Stimulated activated CD8-positive, alpha-beta memory T cell treated with anti-CD3 and anti-CD28 coated beads, Interleukin-12 subunit alpha, Interleukin-12 subunit beta, amount 100 ng/mL, for 24 hours (primary cell): Measurements from ENCODE around the gene BMF.

ENCODE experiments used
- DNase-seq: peaks from one replicate; pipeline ENCODE4 v3.0.0-alpha.2; 2020; ENCODE audit errors: extremely low read depth

Gene BMF

DNA sequence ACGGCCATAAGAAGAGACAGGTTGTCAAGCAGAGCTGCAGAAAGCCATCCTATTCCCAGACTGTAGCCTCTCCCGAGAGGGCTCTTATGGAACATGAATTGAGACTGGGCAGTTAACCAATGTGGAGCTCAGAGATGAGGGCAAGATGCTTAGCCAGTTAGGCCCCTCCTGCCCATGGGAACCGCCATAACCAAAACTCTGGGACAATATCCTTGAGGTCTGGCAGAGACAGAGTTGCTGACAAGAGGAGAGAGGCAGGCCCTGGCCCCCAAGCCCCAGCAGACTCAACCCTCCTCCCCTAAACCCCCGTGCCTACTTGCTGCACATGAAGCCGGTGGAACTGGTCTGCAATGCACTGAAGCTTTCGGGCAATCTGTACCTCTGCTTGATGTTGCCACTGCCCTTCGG lies 4.8 kb downstream of the BMF start:
- no peak for DNase-seq

DNA sequence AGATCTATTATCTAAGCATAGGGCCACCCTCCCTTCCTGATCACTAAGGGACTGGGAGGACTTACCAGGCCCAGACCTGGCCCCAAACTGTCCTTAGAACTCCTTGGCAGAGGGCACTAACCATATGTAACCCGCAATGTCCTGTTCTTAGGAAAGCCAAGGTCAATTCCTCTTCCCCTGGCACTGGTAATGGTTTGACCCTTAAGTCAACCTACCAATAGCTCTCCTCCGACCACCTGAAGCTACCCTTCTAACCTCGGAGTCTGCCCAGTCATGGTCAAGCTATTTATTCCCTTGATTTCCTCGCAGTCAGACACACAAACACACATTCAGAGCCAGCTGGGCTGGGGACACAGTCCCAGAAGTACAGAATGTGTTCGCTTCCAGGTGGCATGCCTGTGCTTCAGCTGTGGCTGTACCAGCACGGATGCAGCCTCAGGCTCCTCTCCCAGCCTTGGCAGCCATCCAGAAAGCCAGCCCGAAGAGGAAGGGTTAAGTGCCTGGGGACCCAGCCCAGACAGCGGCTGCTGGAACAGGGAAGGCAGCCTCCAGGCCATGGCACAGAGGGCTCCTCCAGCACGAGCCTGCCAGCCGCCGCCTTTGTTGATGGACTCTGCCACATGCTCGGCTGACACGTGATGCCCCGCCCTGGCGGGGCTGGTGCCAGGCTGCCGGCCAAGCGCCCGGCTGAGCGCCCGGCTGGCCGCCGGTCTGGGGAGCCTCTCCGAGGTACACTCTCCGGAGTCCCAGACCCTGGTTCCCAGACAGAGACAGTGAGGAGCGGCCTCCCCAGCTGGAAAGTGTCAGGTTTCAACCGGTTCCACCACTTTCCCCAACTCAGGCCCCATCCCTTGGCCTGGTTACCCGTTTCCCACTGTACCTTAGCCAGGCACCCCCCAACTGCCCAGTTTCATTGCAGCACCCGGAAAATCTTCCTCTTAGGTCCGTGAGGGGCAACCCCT lies 5.5 kb downstream of the BMF start:
- DNase-seq, result no peak

DNA sequence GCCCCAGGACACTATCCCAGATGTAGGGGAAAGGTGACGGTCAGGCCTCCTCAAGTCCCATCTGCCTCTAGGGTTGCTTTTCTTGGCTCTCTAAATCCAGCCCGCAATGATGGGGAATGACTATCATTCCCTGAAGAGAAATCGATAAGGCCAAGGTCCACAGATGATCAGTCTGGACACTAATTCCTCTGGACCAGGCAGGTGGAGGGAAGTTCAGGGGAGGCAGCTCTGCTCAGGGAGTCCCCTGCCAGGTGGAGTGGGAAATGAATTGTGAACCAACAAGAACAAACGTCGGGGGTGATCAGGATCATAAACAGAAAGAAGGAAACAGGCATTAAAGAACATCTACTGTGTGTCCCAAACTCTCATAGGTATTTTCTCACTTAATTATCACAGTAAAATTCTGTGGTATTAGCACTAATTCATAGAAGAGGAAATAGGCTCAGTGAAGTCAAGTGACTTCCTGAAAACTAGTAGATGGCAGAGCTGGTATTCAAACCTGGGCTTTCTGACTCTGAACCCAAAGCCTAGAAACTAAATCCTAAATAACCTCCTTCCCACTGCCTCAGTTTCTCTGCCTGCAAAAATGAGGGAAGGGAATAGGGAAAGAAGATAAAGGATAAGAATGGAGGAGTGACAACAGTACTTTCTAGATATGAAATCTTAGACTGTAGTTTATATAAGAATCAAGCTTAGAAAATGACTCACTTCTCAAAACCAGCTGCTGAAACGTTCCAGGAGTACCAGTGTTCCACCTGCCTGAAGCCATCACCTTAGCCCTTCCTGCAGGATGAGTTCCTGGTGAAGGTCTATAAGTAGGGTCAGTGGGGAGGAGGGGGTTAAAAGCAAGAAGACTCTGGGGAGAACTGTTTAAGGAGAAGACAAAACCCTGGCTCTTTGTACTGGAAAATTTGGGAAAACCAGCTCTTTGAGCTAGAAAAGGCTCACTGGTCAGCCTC lies 7.5 kb downstream of the BMF start:
- DNase-seq, result no peak

DNA sequence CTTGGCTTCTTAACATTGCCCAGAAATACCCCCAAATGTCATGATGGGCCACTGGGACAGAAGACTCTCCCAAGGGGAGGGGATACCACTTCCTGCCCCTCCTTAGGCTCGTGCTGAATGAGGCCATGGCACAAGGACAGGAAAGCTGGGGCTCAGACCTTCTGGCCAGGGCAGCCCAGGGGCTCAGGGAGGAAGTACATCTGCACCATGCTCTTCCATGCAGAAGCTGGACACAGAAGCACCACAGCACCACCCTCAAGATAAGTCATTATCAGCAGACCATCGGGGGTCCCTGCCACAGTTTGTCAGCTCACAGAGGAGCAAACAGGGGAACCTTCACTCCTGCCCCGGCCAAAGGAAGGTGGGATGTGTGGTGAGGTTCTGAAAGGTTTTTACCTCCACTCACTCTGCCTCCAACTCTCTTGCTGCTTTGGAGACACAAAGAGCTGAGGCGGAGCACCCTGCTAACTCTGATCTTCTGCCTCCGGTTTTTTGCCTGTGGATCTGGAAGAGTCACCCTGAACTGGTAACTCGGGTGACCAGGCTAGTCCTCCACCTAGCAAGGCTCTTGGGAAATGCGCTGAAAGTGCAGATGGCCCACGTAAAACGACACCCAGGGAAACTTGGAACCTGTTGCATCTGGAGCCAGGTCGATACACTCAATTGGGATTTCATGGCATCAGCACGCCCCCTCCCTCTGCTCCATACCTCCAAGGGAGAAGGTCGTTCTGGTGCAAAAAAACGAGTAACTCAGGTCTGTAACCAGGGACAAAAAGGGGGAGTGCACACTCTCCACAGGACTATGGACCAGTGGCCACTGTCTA lies 8.3 kb downstream of the BMF start:
- DNase-seq, result no peak

DNA sequence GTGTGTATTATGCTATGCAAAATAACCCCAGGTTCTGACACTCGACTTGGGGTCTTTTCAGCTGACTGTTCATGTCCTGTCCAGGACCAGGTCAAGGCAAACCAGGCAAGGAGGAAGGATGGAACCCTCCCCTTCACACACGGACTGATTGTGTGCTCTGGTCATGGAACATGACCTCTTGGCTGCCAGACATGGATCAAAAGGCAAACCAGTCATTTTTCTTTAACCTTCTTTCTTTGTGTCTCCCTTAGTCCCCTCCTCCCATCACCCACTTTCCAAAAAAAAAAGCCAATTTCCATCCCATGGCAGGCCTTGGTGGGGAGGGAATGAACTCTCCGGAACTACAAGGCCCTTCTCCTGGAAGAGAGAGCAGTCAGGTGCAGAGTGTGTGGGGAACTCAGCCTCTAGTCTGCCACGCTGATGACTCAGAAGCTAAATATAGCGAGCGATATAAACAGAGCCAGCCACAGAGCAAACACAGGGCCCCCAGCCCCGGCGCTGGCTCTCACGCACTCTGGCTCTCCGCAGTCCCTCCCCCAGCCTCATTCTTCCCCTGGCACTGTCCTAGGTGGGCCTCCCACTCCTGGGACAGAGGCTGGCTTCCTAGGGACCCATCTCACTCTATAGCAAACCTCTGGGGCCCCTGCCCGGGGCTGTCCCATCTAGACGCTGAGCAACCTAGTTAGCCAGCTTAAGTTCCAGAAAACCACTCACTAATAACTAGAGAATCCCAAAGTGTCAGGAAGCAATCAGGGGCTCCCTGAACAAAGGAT lies 10.0 kb downstream of the BMF start:
- DNase-seq, result peak; percentile 45

DNA sequence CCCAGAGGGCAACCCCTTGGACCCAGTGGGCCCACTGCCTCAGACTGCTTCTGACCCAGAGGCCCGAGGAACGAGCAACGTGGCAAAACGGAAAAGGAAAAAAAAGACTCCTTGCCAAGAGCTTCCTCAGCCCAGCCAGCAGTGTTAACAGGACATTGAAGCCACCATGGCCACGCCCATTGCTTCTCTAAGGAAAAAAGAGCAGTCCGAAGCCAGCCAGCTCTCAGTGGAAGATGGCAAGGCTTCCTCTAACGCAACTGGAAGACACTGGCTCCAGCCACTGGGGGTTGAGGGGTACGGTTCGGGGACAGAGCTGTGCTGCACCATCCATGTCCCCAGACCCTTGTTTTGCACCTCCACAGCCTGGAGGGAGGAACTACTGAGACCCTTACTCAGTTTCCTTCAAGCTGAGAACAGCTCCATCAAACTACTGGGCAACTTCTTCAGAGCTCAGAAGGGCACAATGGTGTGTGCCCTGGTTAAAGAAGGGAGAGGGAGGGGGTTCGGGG lies 10.7 kb downstream of the BMF start:
- DNase-seq, result no peak

DNA sequence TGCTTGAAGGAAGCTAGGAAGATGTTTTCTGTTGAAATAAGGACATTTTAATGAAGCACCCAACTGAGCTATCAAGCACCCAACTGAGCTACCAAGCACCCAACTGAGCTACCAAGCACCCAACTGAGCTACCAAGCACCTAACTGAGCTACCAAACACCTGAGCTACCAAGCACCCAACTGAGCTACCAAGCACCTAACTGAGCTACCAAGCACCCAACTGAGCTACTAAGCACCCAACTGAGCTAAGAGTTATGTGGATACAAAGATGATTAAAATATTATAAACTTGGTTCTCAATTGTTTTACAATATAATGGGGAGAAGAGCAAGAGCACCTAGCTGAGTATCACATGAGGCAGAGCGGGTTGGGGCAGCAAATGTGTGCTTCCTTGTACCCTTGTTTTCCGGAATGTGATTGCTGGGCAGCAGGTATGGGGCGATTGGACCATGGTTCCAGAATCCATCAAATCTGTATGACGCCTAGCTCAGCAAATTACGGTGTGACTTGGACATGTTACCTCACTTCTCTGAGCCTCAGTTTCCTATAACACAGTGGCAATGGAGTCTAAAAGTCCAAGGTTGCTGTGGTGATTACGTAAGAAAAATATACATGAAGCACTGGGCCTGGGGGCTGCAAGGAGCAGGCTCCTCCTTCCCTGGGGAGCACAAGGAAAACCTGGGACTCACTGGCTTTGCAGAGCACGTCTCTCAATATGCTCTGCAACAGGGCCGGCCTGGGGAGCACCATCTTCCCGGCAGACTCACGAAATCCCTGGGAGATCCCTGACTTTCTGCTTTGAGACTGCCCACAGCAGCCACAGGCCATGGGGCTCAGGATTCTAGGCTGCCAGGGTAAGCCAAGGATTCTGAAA lies 11.3 kb downstream of the BMF start:
- DNase-seq, result no peak

DNA sequence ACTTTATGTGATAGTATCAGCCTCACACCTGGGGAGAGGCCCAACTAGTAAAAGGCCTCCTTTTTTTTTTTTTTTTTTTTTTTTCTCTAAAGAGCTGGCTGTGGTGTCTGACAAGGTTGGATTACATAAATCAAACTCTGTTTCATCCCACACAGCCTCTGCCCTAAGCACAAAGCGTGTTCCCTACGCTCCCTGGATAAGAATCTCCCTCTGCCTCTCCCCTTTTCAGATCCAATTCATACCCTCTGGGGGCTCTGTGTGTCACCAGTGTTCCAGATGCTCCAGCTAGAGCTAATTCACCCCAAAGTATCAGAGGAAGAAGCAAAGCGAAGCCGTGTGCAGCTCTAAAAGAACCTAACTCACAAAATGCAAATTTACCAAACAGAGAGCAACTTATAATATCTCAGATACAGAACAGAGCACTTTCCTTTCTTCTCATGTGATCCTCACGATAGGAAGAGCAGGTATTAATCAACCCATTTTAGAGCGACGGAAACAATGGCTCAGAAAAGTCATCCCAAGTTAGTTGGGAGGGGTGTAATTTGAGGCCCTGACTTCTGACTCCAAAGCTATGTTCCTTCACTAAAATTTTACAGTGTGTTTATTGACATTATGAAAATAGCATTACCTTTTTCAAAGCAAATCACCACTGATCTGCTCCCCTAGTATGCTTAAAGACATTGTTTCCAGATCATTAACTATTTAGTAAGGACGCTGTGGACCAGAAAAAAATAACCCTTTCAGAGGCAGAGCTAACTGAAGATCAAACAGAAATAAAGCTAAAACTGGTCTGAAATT lies 12.4 kb downstream of the BMF start:
- DNase-seq, result no peak

DNA sequence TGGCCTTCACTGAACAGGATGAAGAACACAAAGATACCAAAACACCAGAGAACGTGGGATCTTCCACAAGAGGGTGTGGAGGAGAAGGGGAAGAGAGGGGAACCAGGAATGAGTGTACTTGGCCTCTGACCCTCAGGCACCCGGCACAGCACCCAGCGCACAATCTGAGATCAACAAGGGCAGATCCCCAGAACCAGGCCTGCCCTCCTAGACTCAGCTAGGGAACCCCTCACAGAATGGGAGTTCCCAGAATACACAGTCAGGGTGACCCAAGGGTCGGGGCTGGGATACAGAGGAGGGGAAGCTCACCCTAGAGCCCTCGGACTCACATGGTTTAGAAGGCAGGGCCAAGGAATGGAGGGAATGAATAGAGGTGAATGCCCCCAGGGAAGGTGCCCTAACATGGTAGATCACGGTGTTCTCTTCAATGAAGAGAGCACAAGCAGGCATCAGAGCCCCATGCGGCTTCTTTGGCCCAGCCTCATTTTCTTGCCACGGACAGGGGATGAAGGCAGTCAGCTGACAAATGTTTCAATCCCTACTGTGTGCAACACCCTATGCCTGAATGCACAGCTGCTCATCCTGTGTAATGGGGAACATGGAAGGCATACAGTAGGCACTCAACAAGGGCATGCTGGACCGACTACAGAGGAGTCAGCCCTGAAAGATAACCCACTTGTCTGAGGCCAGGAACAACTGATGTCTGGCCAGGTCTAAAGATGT lies 13.1 kb downstream of the BMF start:
- no peak for DNase-seq

DNA sequence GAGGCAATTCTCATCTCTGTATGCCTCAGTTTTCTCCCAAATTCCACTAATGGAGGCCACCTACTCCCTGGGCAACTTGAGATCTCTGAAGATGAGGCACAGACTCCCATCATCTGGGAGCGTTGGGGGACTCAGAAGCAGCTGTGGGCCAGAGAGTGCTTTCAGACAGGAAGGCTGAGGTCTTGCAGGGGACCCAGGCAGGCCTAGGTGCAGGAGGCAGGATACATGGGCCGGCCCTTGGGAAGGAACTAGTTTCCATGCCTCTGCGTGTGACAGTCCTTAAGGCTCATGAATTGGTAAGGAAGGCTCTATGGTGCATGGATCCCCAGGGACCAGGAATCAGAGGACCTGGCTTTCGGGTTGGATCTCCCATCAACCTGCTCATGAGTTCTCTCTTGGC lies 14.5 kb downstream of the BMF start:
- DNase-seq, result no peak

DNA sequence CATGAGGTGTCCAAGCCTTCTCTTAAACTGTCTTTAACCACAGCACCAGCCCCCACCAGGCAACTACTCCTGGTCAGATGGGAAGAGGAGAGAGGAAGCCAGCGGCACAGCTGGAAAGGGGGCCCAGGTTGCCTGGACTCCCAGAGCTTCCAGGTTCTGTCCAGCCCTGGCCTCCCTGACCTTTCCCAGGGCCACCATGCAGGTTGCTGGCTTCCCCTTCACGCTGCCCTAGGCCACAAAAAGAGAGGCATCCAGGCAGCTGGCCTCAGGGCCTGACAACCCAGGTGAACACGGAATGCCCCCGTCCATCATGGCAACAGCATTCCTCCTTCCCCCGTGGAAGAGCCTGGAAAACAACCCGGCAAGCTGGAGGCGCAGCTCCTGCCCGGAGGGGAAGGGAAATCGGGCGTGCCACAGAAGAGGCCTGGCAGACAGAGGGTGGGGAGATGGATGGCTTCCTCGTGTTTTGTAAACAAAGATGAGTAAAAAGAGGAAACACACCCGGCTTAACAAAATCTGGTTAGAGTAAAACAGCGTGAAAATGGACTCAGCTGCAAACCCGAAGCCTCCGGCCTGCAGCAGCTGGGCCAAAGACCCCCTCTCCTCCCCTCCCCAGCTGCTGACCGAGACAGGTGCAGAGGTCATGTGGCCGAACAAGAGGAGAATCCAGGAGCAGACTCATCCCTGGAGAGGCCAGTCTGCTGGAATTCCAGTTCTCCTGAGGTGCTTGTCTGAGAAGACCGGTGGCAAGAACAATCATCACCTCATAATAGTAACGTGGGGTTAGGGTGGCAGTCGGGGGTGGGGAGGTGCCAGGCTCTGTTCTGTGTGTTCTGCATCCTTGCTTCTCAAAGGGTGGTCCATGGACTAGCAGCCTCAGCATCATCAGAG lies 15.5 kb downstream of the BMF start:
- DNase-seq, result no peak

DNA sequence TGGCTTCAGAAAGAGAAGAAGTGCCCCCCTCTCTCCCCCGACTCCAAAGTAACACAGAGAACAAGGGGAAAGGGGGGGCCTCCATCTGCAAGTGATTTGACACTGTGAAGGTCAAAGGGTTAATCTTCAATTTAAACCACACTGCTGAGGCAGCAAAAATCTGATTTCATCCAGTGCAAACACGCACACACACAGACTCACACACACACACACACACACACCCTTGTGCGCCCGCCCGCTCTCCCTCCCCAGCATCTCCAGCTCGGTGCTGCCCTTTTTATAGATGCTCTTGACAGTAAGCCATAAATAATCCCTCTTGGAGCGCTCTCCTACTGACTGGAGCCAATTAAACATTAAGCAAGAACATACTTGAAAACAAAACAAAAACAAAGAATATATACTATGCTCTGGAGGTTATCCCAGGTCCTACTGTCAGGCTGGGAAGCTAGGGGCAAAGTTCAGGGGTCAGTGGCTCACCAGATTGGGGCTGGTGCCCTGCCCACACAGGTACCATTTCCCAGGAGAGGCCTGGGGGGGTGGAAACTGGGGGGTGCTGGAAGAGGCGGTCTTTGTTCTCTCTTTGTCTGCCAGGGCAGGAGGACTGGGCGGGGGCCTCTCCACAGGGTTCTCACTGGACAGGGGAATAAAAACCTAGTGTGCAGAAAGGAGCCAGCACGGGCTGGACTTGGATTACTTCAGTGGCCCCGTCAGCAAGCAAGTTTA lies 16.3 kb downstream of the BMF start:
- no peak for DNase-seq

DNA sequence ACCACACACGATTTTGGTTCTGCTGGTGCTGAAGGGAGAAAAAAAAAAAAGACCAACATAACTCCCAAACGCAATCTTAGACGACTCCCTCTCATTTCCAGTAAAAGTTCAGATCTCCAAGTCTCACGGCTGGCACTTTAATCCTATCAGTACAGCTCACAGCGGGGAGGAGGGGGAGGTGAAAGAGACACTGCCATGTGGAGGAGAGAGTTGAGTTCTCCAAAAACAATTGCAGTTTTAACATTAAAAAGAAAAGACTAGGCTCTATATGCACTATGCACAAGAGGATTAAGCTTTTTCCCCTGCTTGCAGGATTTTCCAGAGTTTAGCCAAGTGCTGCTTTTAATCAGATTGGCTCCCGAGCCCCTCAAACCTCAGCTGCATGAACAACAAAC lies 16.8 kb downstream of the BMF start:
- no peak for DNase-seq

DNA sequence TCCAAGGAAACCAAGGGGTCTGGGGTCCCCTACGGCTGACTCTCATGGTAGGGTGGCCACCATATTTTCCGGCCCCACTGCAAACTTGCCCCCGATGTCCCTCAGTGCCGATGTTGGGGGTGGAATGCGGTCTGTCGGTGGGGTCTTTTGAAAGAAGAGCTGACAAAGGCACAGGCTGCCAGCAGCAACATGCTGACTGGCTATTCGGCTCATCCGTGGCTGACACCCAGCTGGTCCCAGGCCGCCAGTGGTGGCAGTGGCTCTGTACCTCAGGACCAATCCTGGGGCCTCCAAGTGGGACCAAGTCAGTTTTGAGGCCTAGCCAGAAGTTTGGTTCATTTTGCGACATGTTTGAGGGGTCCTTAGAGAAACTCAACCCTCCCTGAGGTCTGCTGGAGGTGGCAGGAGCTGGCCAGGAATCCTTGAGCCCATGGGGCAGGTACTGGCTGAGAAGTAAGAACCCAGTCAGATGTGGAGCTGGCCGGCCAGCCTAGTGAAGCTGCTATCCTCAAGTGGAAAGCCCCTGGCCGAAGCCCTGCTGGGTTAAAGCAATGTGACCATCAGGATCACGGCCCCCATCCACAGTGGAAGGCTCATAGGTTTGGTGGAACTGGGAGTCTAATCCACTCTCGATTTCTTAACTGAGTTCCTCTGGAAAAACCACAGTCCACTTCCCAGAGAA lies 17.8 kb downstream of the BMF start:
- DNase-seq, result no peak

DNA sequence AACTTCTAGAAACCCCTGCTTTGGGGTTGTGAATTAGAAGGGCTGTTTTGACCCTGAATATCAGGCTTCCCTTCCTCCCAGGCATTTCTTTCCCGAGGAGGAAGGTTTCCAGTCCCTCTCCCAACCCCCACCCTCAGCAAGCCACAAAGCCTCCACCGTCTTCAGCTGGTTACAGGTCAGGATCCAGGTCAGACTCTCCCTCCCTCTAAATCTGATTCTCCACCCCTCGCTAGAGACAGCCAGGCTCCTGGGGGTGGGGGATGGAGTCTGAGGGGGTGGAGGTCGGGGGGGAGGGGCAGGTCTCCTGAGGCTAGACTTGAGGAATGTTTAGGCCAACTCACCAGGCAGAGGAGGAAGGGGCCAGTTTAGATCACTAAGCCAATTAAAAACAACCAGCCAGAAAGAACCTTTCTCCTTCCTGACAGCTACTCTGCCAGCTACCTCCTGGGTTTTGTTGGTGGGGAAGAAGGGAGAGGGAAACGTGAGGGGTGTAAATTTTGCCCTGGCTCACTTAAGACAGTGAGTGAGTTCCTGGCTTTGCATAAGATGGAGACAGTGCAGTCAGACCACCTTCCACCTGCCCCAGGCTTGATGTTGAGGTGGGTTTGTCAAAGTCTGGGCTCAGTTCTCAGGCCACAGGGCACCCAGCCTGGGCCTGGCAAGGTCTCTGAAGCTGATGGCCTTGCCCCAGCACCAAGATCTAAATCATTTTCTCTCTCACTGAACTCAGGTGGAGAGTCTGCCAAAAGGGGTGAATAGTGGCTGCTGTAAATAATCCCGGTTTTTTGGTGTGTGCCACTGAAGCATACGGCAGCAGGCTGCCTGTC lies 19.5 kb downstream of the BMF start:
- no peak for DNase-seq
